VCaP (cell line): ENCODE data around the gene WWC2.

ENCODE experiments used
- H3K27ac ChIP-seq: fragments of 450-650 bp; 2 replicates; pipeline ENCODE4 v1.5.1; 2017
- TF ChIP-seq, protein P1 (sequence below): fragments of 450-650 bp; conservative IDR thresholded peaks from 2 replicates; pipeline ENCODE4 v1.5.1; 2017; ENCODE audit warnings: mild to moderate bottlenecking, moderate library complexity

Gene WWC2

DNA sequence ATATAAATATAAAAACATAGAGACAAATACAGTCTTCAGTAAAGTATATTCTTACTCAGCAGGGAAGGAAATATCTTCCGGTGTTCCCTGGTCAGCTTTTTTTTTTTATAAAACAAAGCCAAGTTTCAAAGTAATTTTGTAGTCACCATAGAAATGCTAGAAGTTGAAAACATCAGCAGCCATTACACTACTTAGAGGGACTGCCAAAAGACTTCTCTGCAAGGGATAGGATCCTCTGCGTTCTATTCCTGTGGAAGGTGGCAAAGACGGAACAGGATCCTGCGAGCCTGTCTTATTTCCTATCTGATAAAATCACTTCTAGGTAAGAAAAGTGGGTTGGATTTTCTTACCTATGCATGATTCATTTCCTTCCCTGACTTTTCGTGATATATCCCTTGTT, 201.6 kb downstream of the WWC2 start:
- TF ChIP-seq, protein P1, sequence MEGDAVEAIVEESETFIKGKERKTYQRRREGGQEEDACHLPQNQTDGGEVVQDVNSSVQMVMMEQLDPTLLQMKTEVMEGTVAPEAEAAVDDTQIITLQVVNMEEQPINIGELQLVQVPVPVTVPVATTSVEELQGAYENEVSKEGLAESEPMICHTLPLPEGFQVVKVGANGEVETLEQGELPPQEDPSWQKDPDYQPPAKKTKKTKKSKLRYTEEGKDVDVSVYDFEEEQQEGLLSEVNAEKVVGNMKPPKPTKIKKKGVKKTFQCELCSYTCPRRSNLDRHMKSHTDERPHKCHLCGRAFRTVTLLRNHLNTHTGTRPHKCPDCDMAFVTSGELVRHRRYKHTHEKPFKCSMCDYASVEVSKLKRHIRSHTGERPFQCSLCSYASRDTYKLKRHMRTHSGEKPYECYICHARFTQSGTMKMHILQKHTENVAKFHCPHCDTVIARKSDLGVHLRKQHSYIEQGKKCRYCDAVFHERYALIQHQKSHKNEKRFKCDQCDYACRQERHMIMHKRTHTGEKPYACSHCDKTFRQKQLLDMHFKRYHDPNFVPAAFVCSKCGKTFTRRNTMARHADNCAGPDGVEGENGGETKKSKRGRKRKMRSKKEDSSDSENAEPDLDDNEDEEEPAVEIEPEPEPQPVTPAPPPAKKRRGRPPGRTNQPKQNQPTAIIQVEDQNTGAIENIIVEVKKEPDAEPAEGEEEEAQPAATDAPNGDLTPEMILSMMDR: no peak
- no peak overlapping the region for H3K27ac ChIP-seq

DNA sequence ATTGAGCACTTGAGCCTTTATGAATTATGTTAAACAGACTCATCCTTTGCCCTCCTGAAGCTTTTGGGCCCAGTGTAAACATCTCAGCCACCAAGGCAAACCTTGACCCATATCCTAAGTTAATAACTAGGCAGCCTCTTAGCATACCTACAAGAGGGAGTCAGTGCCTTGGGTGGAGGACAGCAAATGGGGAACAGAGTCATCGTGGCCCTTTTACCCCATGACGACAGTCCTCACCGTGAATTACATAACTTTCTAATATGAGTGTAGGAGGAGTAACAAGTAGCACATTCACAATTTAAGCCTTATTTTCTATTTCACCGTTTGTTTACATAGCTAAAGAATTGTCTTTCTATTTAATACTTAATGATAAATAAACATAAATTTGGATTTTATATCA, 204.2 kb downstream of the WWC2 start:
- TF ChIP-seq, protein P1: no peak
- H3K27ac ChIP-seq: no peak overlapping the region

DNA sequence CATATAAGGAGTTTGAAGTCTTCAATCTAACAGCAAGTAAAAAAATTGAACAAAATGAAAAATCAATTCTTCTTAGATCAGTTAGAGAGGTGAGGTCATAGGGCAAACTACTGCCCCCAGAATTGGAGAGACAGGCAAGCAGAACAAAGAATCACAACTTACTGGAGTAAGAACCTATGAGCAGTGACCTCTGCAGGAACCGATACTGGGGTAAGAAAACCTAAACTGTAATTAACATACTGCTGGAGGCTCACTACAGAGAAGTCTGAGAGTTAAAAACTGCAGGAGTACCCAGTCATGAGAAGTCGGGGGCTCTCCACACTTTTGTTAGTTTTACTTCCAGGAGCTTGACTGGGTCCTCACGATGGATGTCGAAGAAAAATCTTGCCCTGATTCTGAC, 205.0 kb downstream of the WWC2 start:
- TF ChIP-seq, protein P1: no peak
- no peak overlapping the region for H3K27ac ChIP-seq

DNA sequence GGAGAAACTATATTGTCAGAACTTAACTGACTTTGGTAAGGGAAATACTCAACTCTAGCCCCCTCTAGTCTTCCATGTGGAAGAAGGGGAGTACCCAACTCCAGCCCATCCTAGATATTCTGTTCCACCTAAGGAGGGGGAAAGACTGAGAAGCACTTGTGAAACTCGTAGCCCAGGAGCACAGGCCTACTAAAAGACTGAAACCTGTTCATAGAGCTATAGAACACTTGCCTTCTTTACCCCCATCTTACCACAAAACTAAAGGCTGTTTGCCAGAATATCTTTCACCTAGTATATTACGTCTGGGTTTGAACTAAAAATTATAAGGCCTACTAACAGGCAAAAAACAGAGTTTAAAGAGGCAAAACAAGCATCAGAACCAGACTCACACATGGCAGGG, 205.5 kb downstream of the WWC2 start:
- TF ChIP-seq, protein P1: no peak
- no peak overlapping the region for H3K27ac ChIP-seq

DNA sequence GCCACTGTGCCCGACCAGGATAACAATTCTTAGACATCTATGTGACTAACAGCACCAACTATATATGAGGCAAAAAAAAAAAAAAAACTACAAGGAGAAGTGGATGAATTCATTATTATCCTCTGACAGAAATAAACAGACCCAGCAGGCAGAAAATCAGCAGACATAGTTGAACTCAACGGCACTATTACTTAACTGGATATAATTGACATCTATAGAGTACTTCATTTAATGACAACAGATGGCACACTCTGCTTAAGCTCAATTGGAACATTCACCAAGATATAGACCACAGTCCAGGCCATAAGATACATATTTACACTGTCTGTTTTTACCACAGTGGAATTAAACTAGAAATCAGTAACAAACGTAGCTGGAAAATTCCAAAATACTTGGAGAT, 207.8 kb downstream of the WWC2 start:
- TF ChIP-seq, protein P1: no peak
- H3K27ac ChIP-seq: no peak overlapping the region

DNA sequence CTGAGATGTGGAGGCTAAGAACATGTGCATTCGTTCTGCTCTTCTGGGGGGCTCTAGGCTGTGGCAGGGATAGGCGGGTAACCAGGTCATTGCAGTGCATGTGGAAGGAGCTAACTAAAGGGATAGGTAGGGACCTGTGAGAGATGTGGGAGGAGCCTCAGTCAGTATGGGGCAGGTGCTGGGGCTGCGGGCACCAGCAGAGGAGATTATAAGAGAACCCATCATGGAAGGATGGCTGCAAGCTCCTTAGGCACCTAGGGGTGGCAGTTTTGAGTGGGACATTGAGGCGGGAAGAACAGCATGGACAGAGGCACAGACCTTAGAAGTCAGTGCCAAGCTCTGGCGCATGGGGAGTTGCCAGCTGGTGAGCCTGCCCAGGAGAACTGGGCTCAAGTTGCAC, 213.8 kb downstream of the WWC2 start:
- TF ChIP-seq, protein P1: no peak
- H3K27ac ChIP-seq: no peak overlapping the region

DNA sequence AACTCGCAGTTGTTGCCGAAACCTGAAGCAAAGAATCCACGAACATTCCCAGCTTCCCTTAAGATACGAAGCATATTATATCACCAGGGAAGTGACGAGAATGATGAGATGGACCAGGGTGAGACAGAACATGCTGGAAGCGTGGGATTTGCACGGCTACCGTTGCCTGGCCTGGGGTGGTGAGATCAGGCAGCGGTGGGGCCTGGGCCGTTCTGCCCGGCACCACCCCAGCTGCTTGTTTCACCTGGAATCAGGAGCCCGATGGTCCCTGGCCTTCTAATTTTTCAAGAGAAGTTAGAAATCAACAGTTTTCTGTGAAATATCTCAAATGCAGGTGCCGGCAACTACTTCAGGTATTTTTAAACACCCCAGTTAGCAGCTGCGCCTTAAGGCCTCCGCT, 215.3 kb downstream of the WWC2 start:
- H3K27ac ChIP-seq: no peak overlapping the region
- TF ChIP-seq, protein P1: no peak

DNA sequence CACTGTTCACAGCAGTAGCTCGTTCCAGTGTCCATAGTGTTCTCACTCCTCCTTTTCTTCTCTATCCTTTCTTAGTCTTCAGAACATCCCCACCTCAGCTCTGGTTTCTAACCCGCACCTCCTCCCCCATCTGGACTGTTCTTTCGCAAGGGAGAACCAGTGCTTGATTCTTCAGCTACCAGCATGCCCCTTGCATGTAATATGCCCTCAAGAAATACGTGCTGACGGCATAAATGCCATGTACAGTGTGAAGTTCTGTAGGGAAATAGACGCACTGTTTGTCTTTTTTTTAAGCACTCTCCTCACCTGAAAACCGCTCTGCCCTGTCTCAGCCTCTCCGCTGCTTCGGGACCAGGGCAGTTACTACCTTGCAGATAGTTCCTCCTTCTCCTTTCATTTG, 215.7 kb downstream of the WWC2 start:
- H3K27ac ChIP-seq: no peak overlapping the region
- TF ChIP-seq, protein P1: no peak
